Astrocyte (in vitro differentiated cells and primary cell): ENCODE results near the gene CD82. TPM values are rescaled to one million over a fixed set of nuclear protein-coding genes. Genes with fewer than 3 reads are reported as not detected.

Experiments
- DNase-seq: peaks from one replicate; pipeline ENCODE4 v3.0.0-alpha.2; 2010; ENCODE audit warnings: low read depth
- FAIRE-seq: peaks from 2 replicates; lab custom pipeline; 2011; peaks lifted over from hg19 to GRCh38; lab: Jason Lieb, UNC
- H2AFZ ChIP-seq: 2 replicates; pipeline ENCODE4 v1.6.0; 2012; ENCODE audit warnings: low read depth, low read length, inconsistent platforms
- H3K27ac ChIP-seq: 2 replicates; pipeline ENCODE4 v1.5.1; 2011; ENCODE audit warnings: low read depth, low read length, inconsistent platforms
- H3K27me3 ChIP-seq: 2 replicates; pipeline ENCODE4 v1.6.0; 2011; ENCODE audit warnings: low read length, inconsistent platforms; ENCODE audit not compliant: insufficient read depth
- H3K36me3 ChIP-seq: 2 replicates; pipeline ENCODE4 v1.5.1; 2011; ENCODE audit warnings: low read length, inconsistent platforms; ENCODE audit not compliant: insufficient read depth
- H3K4me1 ChIP-seq: 2 replicates; pipeline ENCODE4 v1.5.1; 2011; ENCODE audit warnings: low read length, inconsistent platforms; ENCODE audit not compliant: insufficient read depth
- H3K4me2 ChIP-seq: 2 replicates; pipeline ENCODE4 v1.6.0; 2012; ENCODE audit warnings: low read length, inconsistent platforms
- H3K4me3 ChIP-seq: 2 replicates; pipeline ENCODE4 v1.5.1; 2011; ENCODE audit warnings: low read depth, mild to moderate bottlenecking, low read length, inconsistent platforms; ENCODE audit not compliant: insufficient read depth
- H3K79me2 ChIP-seq: 2 replicates; pipeline ENCODE4 v1.6.0; 2012; ENCODE audit warnings: mild to moderate bottlenecking, low read length, inconsistent platforms; ENCODE audit not compliant: insufficient read depth
- H3K9ac ChIP-seq: 2 replicates; pipeline ENCODE4 v1.6.0; 2012; ENCODE audit warnings: mild to moderate bottlenecking, low read length, inconsistent platforms
- H3K9me3 ChIP-seq: 2 replicates; pipeline ENCODE4 v1.5.1; 2012; ENCODE audit warnings: low read depth, mild to moderate bottlenecking, low read length, inconsistent platforms; ENCODE audit not compliant: insufficient read depth
- H4K20me1 ChIP-seq: 2 replicates; pipeline ENCODE4 v1.6.0; 2012; ENCODE audit warnings: low read length, inconsistent platforms; ENCODE audit not compliant: insufficient read depth
- H3K27ac Mint-ChIP-seq: one replicate; pipeline ENCODE4 v1.8.0; 2021; ENCODE audit warnings: mild to moderate bottlenecking, mixed read lengths; ENCODE audit not compliant: unreplicated experiment
- H3K27me3 Mint-ChIP-seq: one replicate; pipeline ENCODE4 v1.8.0; 2021; ENCODE audit warnings: low read depth, mixed read lengths; ENCODE audit not compliant: unreplicated experiment
- H3K36me3 Mint-ChIP-seq: one replicate; pipeline ENCODE4 v1.8.0; 2021; ENCODE audit warnings: low read depth, mixed read lengths; ENCODE audit not compliant: unreplicated experiment
- H3K4me1 Mint-ChIP-seq: one replicate; pipeline ENCODE4 v1.8.0; 2021; ENCODE audit warnings: low read depth, mixed read lengths; ENCODE audit not compliant: unreplicated experiment
- H3K4me3 Mint-ChIP-seq: one replicate; pipeline ENCODE4 v1.8.0; 2021; ENCODE audit warnings: mild to moderate bottlenecking, moderate library complexity, mixed read lengths; ENCODE audit not compliant: unreplicated experiment
- H3K9me3 Mint-ChIP-seq: one replicate; pipeline ENCODE4 v1.8.0; 2021; ENCODE audit warnings: mild to moderate bottlenecking, mixed read lengths; ENCODE audit not compliant: unreplicated experiment
- CTCF ChIP-seq: IDR thresholded peaks from 2 replicates; pipeline ENCODE4 v1.5.1; 2011; ENCODE audit warnings: low read depth, mild to moderate bottlenecking, inconsistent platforms, low read length, moderate library complexity; ENCODE audit not compliant: insufficient read depth
- EZH2 ChIP-seq: IDR thresholded peaks from 2 replicates; pipeline ENCODE4 v1.6.1; 2012; ENCODE audit warnings: mild to moderate bottlenecking, low read length, inconsistent platforms; ENCODE audit not compliant: insufficient read depth
- total RNA-seq: library from RNA; stranded (reverse); gene quantifications from 2 replicates; pipeline ENCODE4 v1.2.1, GENCODE V29; 2021

Gene CD82
- total RNA-seq, 1 donor from 2014 or later: 74.5 TPM

- Histone ChIP-seq H2AFZ (no peak overlapping the region), H3K79me2 (no peaks in the 10 kb centered on the region), H3K4me2 (no peak overlapping the region), H4K20me1 (peaks cover 3% of the 10 kb centered on the region), H3K4me3 (no peak overlapping the region), H3K9ac (no peak overlapping the region), H3K9me3 (no peaks in the 10 kb centered on the region), H3K36me3 (no peaks in the 10 kb centered on the region), H3K27ac (no peak overlapping the region), H3K27me3 (no peaks in the 10 kb centered on the region), H3K4me1 (no peaks in the 10 kb centered on the region)
- TF ChIP-seq EZH2: no peak
- TF ChIP-seq CTCF: no peak
- Mint-ChIP-seq H3K4me3 (no peak overlapping the region), H3K36me3 (peaks cover 8% of the 10 kb centered on the region), H3K9me3 (no peaks in the 10 kb centered on the region), H3K27ac (no peak overlapping the region), H3K27me3 (peaks cover 6% of the 10 kb centered on the region), H3K4me1 (peaks cover 18% of the 10 kb centered on the region)
- DNase-seq: no peak
- FAIRE-seq: no peak
Measured at GRCh38 chr11:44593251-44593650, 27.8 kb downstream of the CD82 start.

- Mint-ChIP-seq H3K27ac (no peak overlapping the region), H3K9me3 (no peaks in the 10 kb centered on the region), H3K36me3 (peaks cover 10% of the 10 kb centered on the region), H3K27me3 (peaks cover 6% of the 10 kb centered on the region), H3K4me3 (no peak overlapping the region), H3K4me1 (peaks cover 12% of the 10 kb centered on the region)
- DNase-seq: no peak
- no peak overlapping the region for H3K27ac ChIP-seq
- peaks cover 3% of the 10 kb centered on the region for H4K20me1 ChIP-seq
- H3K79me2 ChIP-seq: no peaks in the 10 kb centered on the region
- TF ChIP-seq CTCF: no peak
- no peak for TF ChIP-seq EZH2
- no peaks in the 10 kb centered on the region for H3K36me3 ChIP-seq
- FAIRE-seq: no peak
- no peak overlapping the region for H2AFZ ChIP-seq
- no peak overlapping the region for H3K4me2 ChIP-seq
- H3K27me3 ChIP-seq: no peaks in the 10 kb centered on the region
- H3K9ac ChIP-seq: no peak overlapping the region
- no peaks in the 10 kb centered on the region for H3K9me3 ChIP-seq
- H3K4me3 ChIP-seq: no peak overlapping the region
- H3K4me1 ChIP-seq: no peaks in the 10 kb centered on the region
Measured at GRCh38 chr11:44595006-44595405, 29.5 kb downstream of the CD82 start.

GRCh38 chr11:44595964-44596381 is 30.5 kb downstream of the CD82 start:
- Histone ChIP-seq H3K9ac (no peak overlapping the region), H3K9me3 (no peaks in the 10 kb centered on the region), H2AFZ (no peak overlapping the region), H3K36me3 (no peaks in the 10 kb centered on the region), H3K4me1 (no peaks in the 10 kb centered on the region), H3K4me3 (no peak overlapping the region), H3K27me3 (no peaks in the 10 kb centered on the region), H3K79me2 (no peaks in the 10 kb centered on the region), H3K4me2 (no peak overlapping the region), H3K27ac (no peak overlapping the region), H4K20me1 (peaks cover 3% of the 10 kb centered on the region)
- DNase-seq (no peak), FAIRE-seq (no peak)
- no peak overlapping the region for H3K4me3 Mint-ChIP-seq
- no peak overlapping the region for H3K27ac Mint-ChIP-seq
- no peak for TF ChIP-seq CTCF
- no peak for TF ChIP-seq EZH2
- H3K27me3 Mint-ChIP-seq: peaks cover 4% of the 10 kb centered on the region
- H3K9me3 Mint-ChIP-seq: no peaks in the 10 kb centered on the region
- H3K36me3 Mint-ChIP-seq: peaks cover 10% of the 10 kb centered on the region
- peaks cover 10% of the 10 kb centered on the region for H3K4me1 Mint-ChIP-seq
